H1 (cell line): ENCODE data around the gene MDM1. TPM values are rescaled to one million over a fixed set of nuclear protein-coding genes. Genes with fewer than 3 reads are reported as not detected.

ENCODE experiments used
- BCL11A ChIP-seq, 2 experiments: IDR thresholded peaks; one replicate each; pipeline ENCODE4 v1.6.1; 2011; ENCODE audit warnings: low read depth in 2 of 2, low read length in 2 of 2, mild to moderate bottlenecking in 2 of 2
- CBX8 ChIP-seq: fragments of 300-800, 300-1000 bp; sonication (generic); IDR thresholded peaks from 2 replicates; pipeline ENCODE4 v1.7.1; 2016; ENCODE audit warnings: low read depth, low read length, borderline replicate concordance
- POU5F1 ChIP-seq: IDR thresholded peaks from 2 replicates; pipeline ENCODE4 v1.6.1; 2011; ENCODE audit warnings: low read depth, mild to moderate bottlenecking, low read length, moderate library complexity
- SP1 ChIP-seq: IDR thresholded peaks from 2 replicates; pipeline ENCODE4 v1.6.1; 2011; ENCODE audit warnings: low read depth, low read length
- TAF7 ChIP-seq: optimal IDR thresholded peaks from 2 replicates; pipeline ENCODE3; 2011; ENCODE audit warnings: low read depth, mild to moderate bottlenecking, inconsistent platforms, low read length, moderate library complexity, borderline replicate concordance
- polyA plus RNA-seq, 7 experiments: library from polyadenylated mRNA; depleted of rRNA in 3 of 7; stranded (reverse) in 5 of 7; unstranded in 2 of 7; fragments of >200 nt in 5 of 7; fragments of 200-250 nt in 2 of 7; gene quantifications; 1 replicate in 5 of 7; 2 replicates in 1 of 7; 4 replicates in 1 of 7; pipeline versions ENCODE4 v1.2.1 to v1.2.3, GENCODE V29; 2011 to 2013; ENCODE audit warnings: missing spikeins in 2 of 7, mixed read lengths in 2 of 7
- total RNA-seq: library from RNA; stranded (reverse); fragmentation: NEBNext Ultra II Directional; extraction: Animal tissue kit (Norgen Biotek cat#: 25700); gene quantifications from 2 replicates; pipeline ENCODE4 v1.2.1, GENCODE V29; 2021
- TF ChIP-seq, protein P1 (sequence below): IDR thresholded peaks from 2 replicates; pipeline ENCODE4 v1.6.1; 2011; ENCODE audit warnings: low read depth, mild to moderate bottlenecking, low read length; ENCODE audit not compliant: insufficient read depth

Gene MDM1
- total and polyA plus RNA-seq, 2 of the 8 experiments (the other 6 are each of a cell fraction or from before 2014, with no cell fraction given) = 3.1 to 10.7 TPM

GRCh38 chr12:68370006-68370590, 37.9 kb upstream of the MDM1 start (continued):
- TF ChIP-seq BCL11A (IDR thresholded peaks at IDR 0.05; ENCODE audit: low read depth in 2 of 2, low read length in 2 of 2) = no peak
- no peak for TF ChIP-seq CBX8
- no peak for TF ChIP-seq TAF7
- no peak for TF ChIP-seq SP1
- TF ChIP-seq, protein P1, sequence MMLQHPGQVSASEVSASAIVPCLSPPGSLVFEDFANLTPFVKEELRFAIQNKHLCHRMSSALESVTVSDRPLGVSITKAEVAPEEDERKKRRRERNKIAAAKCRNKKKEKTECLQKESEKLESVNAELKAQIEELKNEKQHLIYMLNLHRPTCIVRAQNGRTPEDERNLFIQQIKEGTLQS = no peak
- TF ChIP-seq POU5F1 = no peak
